Muscle layer of duodenum (tissue), 2 donors: ENCODE results near the gene MAG.
"Not testable (repeated sequence)": the region's sequence is repeated elsewhere in the genome, so short reads cannot be mapped to it uniquely, and the experiment has no call there.

Experiments used
- H3K27ac ChIP-seq: one replicate; pipeline ENCODE4 v1.7.0; 2013; ENCODE audit warnings: mild to moderate bottlenecking, low read length
- H3K27me3 ChIP-seq: one replicate; pipeline ENCODE4 v1.7.0; 2013; ENCODE audit warnings: low read depth, mild to moderate bottlenecking, control low read depth, low read length
- H3K36me3 ChIP-seq, 2 donors: one replicate each; pipeline ENCODE4 v1.7.0; 2013; ENCODE audit warnings: low read length in 2 of 2, control low read depth in 1 of 2, mild to moderate bottlenecking in 1 of 2; ENCODE audit not compliant: insufficient read depth in 2 of 2, control insufficient read depth in 1 of 2
- H3K4me1 ChIP-seq, 2 donors: one replicate each; pipeline ENCODE4 v1.7.0; 2013; ENCODE audit warnings: low read length in 2 of 2, mild to moderate bottlenecking in 2 of 2, control low read depth in 1 of 2, moderate library complexity in 1 of 2; ENCODE audit not compliant: insufficient read depth in 2 of 2, control insufficient read depth in 1 of 2
- H3K4me3 ChIP-seq, 2 donors: one replicate each; pipeline ENCODE4 v1.7.0; 2013; ENCODE audit warnings: low read length in 2 of 2, low read depth in 1 of 2, mild to moderate bottlenecking in 1 of 2
- H3K9me3 ChIP-seq, 2 donors: one replicate each; pipeline ENCODE4 v1.7.0; 2013; ENCODE audit warnings: low read length in 2 of 2, control low read depth in 1 of 2, mild to moderate bottlenecking in 1 of 2; ENCODE audit not compliant: control insufficient read depth in 1 of 2
- donor health status: healthy.

Gene MAG

DNA sequence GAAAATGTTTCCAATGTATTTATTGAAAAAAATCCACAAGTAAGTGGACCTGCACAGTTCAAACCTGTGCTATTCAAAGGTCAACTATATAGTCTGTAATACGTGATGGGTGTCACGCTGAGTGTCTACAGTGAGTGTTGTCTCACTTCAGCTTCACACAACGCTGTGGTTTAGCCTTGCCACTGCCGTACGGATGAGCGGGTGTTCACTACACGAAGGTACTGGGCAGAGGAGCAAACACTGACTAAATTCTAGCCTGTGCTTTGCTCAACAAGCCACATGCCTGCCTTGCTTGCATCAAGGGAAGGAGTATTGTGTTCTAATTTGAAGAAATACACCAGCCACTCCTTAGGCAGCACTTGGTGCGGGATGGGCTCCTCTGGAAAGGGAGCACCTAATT lies 62.9 kb downstream of the MAG start:
- no peaks in the 10 kb centered on the region for H3K27me3 ChIP-seq
- H3K4me1 ChIP-seq, result no peaks in the 10 kb centered on the region
- no peaks in the 10 kb centered on the region for H3K9me3 ChIP-seq
- no peak overlapping the region for H3K4me3 ChIP-seq
- H3K27ac ChIP-seq, result no peak overlapping the region
- no peaks in the 10 kb centered on the region for H3K36me3 ChIP-seq

DNA sequence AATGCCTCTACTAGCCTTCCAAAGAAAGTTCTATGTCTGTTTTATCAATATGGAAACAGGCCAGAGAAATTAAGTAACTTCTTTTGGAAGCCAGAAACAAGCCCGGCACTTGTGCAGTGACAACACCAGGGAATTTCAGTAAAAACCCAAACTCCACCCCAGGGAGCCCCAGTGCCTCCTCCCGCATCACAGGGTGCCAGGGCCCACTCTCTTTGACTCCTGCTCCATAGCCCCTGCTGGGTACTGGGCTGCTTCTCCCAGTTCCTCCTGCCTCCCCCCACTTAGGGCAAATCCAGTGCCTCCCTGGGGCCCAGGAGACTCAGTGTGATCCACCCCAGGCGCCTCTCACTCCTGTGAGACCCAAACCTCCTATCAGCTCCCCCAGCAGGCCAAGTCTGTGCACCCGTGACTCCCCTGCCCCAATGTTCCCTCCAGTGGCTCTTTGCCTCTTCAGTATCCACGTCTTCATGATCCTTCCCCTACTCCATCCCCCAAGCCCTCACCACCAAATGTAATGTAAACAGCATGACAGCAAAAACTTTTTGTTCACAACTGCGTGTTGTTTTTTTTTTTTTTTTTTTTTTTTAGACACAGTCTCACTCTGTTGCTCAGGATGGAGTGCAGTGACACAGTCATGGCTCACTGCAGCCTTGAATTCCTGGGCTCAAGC lies 64.0 kb downstream of the MAG start:
- no peak overlapping the region for H3K27ac ChIP-seq
- H3K36me3 ChIP-seq, result no peaks in the 10 kb centered on the region
- no peaks in the 10 kb centered on the region for H3K4me1 ChIP-seq
- H3K27me3 ChIP-seq, result no peaks in the 10 kb centered on the region
- no peaks in the 10 kb centered on the region for H3K9me3 ChIP-seq
- no peak overlapping the region for H3K4me3 ChIP-seq

DNA sequence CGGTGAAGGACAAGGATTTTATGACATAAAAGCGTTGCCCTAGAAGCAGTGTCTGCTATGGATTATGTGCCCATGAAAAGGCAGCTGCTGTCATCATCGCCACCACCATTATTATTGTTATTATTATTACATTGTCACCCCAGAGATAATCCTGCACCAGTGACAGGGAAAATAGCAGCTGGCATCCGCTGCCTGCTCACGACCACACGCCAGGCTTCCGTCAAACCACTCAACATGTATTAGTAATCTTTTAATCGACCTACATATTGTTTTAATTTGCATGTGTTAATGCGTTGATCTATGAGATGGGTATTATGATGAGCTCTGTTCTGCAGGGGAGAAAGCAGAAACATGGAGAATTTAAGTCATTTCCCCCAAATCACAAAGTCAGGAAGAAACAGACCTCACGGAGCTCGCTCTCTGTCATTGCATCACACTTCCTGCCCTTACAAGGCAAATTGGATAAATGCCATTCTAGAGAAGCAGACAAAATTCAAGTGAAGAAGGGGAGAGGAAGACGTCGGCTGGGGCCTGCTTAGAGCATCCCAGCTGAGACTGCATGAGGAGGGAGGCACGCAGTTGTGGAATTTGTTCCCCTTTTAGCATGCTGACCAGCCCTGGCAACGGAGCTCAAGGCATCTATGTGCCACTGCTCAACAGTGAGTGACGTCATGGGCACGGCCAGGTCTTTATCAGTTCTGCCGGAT lies 66.1 kb downstream of the MAG start, which contains the start of gene FFAR3:
TSS of gene FFAR3 (plus strand) at position 594 of the 707 bp plus-strand sequence. CDS start 431 bp downstream, outside the sequence.
- H3K9me3 ChIP-seq, result no peaks in the 10 kb centered on the region
- H3K27ac ChIP-seq, result no peak within 1 kb of the TSS
- no peak within 1 kb of the TSS for H3K4me3 ChIP-seq
- H3K4me1 ChIP-seq, result no peaks in the 10 kb centered on the region
- H3K27me3 ChIP-seq, result no peaks in the 10 kb centered on the region
- H3K36me3 ChIP-seq, result no peaks in the 10 kb centered on the region

DNA sequence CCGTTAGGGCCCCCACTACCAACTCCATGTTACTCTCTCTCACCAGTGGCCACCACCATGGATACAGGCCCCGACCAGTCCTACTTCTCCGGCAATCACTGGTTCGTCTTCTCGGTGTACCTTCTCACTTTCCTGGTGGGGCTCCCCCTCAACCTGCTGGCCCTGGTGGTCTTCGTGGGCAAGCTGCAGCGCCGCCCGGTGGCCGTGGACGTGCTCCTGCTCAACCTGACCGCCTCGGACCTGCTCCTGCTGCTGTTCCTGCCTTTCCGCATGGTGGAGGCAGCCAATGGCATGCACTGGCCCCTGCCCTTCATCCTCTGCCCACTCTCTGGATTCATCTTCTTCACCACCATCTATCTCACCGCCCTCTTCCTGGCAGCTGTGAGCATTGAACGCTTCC lies 66.9 kb downstream of the MAG start:
- not testable (repeated sequence) for H3K27me3 ChIP-seq, H3K4me1 ChIP-seq, H3K4me3 ChIP-seq, H3K9me3 ChIP-seq, H3K36me3 ChIP-seq, H3K27ac ChIP-seq

DNA sequence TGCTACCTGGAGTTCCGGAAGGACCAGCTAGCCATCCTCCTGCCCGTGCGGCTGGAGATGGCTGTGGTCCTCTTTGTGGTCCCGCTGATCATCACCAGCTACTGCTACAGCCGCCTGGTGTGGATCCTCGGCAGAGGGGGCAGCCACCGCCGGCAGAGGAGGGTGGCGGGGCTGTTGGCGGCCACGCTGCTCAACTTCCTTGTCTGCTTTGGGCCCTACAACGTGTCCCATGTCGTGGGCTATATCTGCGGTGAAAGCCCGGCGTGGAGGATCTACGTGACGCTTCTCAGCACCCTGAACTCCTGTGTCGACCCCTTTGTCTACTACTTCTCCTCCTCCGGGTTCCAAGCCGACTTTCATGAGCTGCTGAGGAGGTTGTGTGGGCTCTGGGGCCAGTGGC lies 67.4 kb downstream of the MAG start:
- not testable (repeated sequence) for H3K4me3 ChIP-seq, H3K27me3 ChIP-seq, H3K4me1 ChIP-seq, H3K27ac ChIP-seq, H3K9me3 ChIP-seq, H3K36me3 ChIP-seq

DNA sequence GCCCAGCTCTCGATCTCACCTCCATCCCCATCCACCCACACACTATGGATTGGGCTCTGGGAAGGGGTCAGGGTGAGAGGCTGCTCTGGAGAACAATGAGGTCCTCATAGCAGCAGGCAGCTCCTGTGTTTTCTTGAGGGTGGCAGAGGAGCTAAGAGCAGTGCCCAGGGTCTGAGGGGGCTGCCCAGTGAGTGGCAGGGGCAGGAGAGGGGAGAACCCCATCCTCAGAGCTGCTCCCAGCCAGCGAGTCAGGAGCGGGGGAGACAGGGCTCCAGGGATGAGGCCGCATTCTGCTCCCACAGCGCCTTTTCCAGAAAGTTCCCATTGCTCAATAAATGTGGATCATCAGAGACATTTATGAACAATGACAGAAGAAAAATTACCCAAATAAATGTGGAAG lies 68.1 kb downstream of the MAG start:
- not testable (repeated sequence) for H3K4me3 ChIP-seq, H3K4me1 ChIP-seq, H3K36me3 ChIP-seq, H3K27me3 ChIP-seq, H3K9me3 ChIP-seq, H3K27ac ChIP-seq

DNA sequence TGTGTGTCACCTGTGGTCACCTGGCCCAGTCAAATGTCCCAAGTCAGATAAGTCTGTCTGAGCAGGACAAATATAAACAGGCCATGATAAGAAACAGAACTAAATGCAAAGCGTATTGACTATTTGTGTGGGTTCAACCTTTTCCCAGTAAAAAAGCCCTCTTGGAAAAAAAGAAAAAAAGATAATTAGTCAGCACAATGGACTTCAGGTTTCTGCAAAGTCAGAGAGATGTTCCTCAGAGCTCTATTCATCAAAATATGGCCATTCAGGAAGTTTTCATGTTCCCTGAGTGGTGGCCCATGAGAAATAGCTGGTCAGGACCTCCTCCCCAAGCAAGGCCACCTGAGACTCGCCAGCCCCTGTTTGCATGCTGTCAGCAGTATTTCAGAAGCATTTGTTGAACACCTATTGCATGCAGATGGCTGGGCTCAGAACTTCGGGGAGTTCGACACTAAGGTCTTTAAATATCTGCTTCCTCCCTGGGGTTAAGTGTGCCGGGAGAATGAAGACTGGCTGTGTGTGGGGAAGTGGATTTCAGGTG lies 69.0 kb downstream of the MAG start:
- Histone ChIP-seq H3K9me3 (no peaks in the 10 kb centered on the region), H3K4me1 (no peaks in the 10 kb centered on the region), H3K4me3 (no peak overlapping the region), H3K27me3 (no peaks in the 10 kb centered on the region), H3K27ac (no peak overlapping the region), H3K36me3 (no peaks in the 10 kb centered on the region)

DNA sequence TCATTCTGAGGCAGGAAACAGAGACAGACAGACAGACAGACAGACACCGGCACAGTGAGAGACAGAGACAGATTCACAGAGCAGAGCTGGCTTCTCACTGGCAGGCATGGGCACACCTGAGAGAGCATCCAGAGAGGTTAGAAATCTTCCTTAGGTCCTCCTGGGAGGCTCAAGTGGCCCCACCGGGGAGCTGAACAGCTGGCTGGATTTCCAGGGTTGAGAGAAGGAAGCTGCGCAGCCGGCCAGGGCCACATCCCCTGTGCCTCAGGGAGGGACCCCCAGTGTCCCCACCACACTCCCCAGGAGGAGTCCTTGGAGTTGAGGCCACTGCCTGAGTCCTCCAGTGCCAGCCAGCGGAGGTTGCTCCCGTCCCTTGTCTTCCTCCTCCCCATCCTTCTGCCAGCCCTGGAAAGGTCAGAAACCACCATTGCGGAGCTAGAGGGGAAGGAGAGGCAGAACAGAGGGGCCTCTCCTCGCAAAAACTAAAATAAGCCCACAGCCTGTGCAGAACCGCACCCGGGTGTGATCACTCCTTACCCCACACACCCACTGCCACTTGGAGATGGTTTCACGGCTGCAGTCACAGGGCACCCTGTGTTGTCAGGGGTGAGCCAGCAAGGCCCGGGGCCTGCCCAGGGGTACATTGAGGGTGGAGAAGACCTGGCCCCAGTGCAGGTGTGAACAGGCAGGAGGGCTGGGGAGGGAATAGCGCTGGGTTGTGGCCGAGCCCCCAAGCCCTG lies 70.5 kb downstream of the MAG start:
- Histone ChIP-seq H3K9me3 (no peaks in the 10 kb centered on the region), H3K4me1 (no peaks in the 10 kb centered on the region), H3K27me3 (no peaks in the 10 kb centered on the region)

DNA sequence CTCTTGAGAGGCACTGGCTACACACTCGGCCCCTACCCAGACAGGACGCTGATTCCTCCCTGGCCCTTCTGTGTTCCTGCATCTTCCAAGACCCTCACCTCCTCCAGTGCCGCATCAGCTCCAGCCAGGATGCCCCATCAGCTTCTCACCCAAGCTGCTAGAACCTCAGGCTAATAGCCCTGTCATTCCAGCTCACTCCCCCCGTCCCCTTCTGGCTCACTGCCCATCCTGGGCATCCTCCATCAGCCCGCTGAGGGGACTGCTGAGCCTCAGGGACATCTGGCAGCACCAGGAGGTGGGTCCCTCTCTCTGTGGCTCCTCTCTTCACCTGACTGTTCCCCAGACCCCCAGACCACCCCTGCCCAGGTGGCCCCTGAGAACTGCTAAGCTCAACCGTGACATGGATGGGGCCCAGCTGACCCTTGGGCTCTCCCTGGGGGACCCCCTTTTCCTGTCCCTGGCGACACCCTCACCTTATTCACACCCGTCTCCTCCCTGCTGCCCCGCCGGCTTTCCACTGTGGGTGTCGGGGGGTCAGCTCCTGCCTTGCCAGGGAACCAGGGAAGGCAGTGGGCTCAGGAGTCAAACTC lies 71.1 kb downstream of the MAG start:
- H3K36me3 ChIP-seq, result no peaks in the 10 kb centered on the region
- H3K4me1 ChIP-seq, result no peaks in the 10 kb centered on the region
- no peak overlapping the region for H3K4me3 ChIP-seq
- H3K27ac ChIP-seq, result no peak overlapping the region
- no peaks in the 10 kb centered on the region for H3K9me3 ChIP-seq
- H3K27me3 ChIP-seq, result no peaks in the 10 kb centered on the region

More for the DNA sequence above, 70.5 kb downstream of the MAG start:
- Histone ChIP-seq H3K36me3 (no peaks in the 10 kb centered on the region), H3K4me3 (no peak overlapping the region), H3K27ac (no peak overlapping the region)
